NCI-H2227 (cell line): ENCODE results near the gene ZMYM3.
A peak's percentile ranks its signal among the peaks of the same experiment; 100 is the strongest.

Source experiments
- DNase-seq: peaks from one replicate; lab custom pipeline; 2025; ENCODE audit not compliant: unreplicated experiment; lab: John Stamatoyannopoulos, UW

ZMYM3 gene

DNA sequence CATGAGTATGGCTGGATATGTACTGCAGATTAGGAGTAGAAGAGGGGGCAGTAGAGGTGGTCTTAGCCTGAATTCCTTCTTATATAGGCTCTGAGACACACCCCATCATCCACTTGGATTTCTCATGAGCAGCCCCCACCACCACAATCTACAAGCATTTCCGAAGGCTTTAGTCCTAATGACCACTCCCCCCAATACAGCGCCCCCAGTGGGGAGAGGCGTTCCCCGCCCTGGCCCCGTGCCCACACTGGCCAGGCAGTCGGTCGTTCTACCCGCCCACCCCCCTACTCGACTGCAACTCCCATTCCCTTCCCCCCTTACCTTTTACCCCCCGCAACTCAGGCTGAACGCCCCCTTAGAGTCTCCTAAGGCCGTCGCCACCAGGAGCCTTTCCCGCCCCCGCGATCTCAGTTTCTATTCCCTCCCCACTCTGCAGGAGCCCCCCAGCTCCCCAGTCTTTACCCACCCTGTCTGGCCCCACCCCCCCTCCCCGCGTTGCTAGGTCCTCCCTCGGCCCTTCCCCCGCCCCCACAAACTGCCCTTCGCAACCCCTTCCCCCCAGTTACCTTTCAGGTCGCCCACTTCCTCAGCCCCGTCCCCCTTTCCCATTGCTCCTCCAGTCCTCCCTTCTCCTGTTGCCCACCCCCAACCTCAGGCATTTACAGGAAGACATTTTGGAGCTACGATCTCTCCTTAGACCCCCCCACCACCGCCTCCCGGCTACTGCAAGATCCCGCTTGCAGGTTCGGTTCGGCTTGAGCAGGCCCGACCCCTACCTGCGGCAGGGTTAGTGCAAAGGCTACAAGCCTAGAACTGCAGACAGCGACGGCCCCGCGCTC, 468 bp downstream of the ZMYM3 start:
- DNase-seq = peak; percentile 84

DNA sequence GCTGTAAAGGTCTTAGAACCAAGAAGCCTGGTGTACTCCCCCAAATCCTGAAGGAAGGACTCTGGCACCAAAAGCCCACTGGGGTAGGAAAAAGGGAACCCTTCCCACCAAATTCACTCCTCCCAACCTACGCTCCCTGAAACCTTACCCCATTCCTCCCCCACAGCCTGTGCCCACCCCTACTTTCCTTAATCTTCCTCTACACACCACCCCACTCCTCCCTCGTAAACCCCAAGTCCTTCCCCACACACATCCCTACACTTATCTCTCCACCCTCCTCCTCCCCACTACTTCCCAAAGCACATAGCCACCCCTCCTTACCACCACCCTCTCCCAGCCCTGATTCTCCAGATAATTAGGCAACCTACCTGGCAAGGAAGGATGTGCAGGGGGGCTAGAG, 1.7 kb downstream of the ZMYM3 start:
- DNase-seq = no peak

DNA sequence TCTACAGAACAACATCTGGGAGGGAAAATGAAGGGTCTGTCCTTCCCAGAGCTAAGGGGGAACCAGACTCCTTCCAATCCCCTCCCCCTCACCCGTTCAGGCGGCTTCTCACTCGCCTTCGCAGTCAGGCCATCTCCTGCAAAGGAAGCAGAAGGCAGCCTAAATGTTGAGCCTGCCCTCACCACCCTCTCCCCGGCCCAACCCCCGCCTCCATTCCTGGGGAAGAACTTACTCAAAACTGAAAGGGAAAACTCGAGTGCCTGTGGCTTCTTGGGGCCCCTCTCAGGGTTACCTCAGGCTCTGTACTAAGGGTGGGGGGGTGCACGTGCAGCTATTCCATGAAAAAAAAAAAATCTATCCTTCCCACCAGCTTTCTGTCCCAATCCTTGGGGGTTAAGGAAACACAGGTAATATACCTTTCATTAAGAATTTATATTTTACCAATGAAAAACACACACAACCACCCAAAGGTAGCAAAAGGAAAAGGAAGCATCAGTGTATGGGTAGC, 2.4 kb downstream of the ZMYM3 start:
- DNase-seq = no peak

DNA sequence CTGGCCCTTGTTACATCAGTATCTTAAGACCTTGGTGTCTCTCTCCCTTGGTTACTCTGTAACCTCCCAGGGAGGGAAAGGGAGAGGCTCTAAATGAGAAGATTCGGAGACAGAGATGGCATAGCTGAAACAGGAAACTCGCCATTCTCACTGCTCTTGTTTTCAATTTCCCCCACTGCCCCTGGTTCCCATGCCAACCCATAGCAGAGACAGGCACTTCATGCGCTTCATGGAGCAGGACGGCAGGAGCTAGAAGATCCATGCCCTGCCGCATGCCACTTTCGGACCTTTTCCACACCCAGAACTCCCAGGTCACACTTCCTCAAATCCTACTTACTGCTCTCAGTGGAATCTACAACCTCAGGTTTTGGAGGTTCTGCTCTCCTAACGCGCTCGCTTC, 3.1 kb downstream of the ZMYM3 start:
- DNase-seq = no peak

DNA sequence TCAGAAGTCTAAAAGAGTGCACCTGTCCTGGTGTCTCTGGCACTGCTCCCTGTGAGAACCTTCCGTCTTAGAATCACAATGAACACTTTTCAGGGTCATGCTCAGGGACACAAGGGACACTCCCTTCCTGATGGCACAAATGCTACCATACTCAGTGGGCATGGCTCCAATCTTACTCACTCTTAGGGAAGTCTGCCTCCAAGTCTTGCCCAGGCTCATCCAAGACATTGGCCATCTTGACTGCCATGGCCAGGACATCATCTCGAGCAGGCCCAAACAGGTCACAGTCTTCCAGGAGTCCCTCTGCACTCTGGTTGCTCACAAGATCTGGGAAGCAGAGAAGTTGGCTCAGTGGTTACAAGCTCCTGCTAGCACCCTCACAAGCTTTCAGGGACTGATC, 8.8 kb downstream of the ZMYM3 start:
- no peak for DNase-seq

DNA sequence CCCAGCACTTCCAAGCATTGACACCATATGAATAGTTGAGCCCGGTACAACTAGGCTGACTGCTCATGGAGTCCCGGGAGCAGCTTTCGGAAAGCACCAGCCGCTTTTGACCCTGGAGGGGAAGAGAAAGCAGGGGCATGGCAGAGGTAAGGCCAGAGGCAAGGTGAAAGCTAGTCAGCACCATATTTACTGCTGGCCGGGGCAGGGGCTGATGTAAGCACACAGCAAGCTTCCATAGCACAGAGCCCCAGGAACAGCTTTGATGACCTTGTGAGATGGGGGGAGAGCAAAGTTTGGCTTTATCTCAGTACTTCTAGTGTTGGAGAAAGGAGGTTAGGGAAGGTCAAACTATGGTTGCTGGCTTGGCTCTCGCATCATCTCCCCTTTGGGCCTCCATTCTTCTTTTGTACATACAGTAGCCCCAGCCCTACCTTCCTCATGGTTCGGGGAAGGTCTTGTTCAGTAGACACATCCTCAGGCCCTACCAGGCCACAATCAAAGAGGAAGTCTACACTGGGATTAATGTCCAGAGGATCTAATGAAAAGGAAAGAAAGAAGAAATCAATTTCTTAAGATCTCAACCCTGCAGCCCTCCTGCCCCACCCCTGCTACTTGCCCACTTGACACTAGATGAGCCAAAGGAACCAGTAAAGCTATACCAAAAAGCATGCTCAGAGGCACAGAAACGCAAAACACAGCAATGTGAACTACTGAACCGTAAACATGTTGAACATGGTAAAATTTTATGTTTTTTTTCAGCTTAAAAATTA, 9.4 kb downstream of the ZMYM3 start:
- DNase-seq = no peak

DNA sequence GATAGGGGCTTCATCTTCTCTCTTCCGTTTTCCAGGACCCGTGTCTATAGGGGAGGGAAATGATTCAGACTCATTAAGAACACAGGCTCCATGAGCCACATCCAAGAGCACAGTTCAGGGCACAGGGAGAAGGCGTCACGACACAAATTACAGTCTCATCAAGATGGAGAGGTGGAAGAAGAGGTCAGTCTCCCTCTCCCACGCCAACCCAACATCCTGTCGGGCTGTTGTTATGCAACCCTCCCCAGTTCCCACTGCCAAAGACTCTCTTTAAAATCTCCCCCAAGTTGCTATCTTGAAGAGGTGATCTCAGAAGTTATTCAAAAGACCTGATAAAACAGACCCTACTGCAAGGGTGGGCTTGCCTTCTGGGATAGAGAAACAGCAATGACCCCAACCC, 12.6 kb downstream of the ZMYM3 start:
- DNase-seq = no peak

DNA sequence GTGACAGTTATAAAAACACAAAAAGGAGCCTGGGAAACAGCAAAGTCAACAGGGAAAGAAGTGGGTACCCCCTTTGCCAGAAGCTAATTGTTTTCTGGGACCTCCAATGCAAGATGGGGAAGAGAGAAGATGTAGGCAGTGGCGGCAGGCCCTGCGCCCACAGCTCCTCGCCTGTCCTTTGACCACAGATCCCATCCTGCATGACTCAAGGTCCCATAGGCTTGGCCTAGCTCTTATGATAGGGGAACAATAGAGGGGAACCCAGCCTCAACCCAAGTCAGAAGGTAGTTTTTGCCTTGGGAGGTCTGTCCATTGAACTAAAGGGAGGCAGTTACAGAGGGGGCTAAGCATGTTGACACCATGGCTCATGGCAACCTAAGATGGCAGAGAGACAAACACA, 14.2 kb downstream of the ZMYM3 start:
- DNase-seq = no peak

DNA sequence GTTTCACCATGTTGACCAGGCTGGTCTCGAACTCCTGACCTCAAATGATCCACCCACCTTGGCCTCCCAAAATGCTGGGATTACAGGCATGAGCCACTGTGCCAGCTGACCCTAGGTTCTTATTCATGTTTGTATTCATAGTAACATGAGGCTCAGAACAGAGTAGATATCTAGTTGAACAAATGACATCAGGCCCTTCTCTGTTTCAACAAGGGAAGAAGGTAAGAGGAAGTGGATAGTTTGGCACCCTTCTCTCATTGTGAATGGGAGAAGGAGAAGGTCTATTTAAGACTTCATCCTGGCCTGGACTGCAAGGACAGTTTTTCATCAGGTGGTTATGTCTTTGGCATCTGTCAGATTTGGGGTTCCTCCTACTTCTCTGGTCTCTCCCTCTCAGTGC, 17.1 kb downstream of the ZMYM3 start:
- no peak for DNase-seq

DNA sequence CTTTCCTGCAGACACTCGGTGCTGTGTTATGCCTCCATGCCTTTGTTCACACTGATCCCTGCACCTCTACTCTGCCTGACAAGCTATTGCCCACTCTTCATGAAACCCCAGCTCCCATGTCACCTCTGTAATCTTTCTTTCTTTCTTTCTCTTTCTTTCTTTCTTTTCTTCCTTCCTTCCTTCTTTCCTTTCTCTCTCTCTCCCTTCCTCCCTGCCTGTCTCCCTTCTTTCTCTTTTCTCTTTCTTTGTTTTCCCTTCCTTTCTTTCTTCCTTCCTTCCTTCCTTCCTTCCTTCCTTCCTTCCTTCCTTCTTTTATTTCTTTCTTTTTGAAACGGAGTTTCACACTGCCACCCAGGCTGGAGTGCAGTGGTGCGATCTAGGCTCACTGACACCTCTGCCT, 18.5 kb downstream of the ZMYM3 start:
- DNase-seq = no peak

DNA sequence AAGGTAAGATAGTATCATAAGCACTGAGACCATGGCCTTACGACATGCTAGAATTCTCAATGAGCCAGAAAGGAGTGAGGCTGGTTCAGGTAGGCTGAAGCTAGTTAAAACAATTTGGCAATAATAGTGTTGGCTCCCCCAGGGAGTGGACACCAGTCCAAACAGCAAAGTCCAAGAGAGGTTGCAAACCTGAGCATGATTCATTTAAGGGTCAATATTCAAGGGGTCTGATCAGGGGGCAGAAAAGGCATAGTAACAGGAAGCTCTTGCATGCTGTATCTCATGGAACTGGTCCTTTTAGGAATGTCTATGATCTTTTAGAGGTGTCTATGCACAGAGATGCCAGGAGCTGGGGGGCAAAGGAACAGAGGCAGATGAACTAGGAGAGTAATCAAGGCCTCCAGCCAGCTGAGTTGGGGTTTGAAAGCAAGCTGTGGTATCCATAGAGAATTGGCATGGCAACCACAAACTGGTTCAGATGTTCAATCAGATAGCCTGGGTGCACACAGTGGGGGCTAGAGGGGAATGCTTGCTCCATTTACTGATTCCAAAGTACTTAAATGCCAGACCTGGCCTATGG, 25.8 kb downstream of the ZMYM3 start:
- no peak for DNase-seq

DNA sequence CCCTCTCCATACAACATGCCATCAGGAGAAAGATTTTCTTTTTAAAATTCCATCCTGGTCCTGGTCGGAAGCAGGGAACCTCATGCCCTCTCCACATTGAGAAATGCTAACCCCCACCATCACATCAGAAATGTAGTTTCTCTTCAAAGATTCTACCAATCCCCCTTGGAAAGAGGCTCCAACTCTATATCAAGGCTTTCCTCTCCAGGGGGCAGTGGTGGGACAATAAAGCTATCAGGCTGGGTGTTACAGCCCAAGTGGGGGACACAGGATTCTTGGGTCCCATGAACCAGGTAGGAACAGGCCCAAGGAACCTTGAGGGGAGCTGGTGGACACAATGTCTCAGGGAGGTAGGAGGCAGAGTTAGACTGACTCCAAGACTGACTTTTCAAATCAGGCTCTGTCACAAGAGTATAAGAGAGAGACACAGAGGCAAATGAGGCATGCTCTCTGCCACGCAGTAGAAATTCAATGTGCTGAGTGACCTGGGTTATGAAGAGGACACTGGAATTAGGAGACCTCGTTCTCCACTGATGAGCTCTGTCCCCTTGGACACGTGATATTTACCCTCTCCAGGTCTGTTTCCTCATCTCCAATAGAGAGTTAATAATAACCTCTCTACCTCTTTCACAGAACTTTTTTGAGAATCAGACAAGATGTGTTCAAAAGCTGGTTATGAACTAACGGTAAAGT, 26.4 kb downstream of the ZMYM3 start:
- DNase-seq = no peak

DNA sequence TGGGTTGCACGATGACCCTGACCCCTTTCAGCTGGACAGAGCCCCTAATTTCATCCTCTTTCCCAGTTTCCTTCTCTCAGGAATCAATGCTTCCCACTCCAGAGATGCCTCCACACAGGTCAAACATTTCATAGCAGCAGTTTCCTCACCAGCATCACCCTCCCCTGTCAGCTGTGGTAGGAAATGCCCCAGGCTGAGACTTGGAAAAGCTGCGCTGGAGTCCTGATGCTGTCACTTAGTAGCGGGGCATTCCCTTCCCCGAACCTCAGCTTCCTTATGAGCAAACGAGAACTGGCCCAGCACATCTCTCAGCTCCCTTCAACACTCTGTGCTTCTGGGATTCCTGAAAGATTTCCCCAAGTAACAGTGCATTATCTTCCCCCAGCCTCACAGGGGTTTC, 28.3 kb downstream of the ZMYM3 start:
- DNase-seq = no peak

DNA sequence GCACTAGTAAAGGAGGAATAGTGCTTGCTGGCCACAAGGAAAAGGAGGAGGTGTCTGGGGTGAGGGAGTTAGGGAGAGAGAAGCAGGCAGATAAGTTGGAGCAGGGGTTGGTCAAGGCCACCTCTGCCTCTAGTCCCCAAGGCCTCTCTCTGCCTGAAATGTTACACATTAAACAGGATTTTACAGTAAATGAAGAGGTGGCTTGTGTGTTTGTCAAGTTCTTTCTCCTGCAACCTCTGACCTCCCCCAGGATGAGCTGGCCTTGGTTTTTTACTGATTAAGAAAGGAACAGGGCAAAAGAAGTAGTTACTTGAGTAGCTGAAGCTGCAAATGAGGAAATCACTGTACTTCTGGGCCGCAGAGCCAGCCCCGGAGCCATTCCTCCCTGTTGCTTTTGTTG, 28.9 kb downstream of the ZMYM3 start:
- no peak for DNase-seq

DNA sequence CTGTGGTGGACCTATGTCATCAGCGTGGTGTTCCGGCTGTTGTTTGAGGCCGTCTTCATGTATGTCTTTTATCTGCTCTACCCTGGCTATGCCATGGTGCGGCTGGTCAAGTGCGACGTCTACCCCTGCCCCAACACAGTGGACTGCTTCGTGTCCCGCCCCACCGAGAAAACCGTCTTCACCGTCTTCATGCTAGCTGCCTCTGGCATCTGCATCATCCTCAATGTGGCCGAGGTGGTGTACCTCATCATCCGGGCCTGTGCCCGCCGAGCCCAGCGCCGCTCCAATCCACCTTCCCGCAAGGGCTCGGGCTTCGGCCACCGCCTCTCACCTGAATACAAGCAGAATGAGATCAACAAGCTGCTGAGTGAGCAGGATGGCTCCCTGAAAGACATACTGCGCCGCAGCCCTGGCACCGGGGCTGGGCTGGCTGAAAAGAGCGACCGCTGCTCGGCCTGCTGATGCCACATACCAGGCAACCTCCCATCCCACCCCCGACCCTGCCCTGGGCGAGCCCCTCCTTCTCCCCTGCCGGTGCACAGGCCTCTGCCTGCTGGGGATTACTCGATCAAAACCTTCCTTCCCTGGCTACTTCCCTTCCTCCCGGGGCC, 29.7 kb downstream of the ZMYM3 start:
- no peak for DNase-seq

DNA sequence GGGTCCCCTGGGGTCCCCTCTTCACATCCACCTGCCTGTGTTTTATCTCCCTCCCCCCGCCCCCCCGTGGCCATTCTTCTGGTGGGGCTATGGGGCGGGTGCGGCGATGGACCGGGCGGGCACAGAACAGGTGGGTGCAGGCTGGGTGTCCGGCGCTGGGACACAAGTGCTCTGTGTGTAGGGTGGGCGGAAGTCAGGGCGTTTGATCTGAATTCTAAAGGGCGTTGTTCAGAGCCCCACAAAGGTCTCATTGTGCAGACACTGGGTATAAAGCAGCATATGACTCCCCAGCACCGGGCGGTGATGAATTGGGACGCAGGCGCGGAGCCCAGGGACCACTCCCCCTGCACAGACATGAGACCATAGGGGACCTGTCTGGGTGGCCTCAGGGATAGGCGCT, 31.0 kb downstream of the ZMYM3 start, which contains the start of gene GJB1:
TSS of gene GJB1 (plus strand) at position 296 of the 400 bp plus-strand sequence. CDS start 484 bp downstream, outside the sequence.
- DNase-seq = no peak

DNA sequence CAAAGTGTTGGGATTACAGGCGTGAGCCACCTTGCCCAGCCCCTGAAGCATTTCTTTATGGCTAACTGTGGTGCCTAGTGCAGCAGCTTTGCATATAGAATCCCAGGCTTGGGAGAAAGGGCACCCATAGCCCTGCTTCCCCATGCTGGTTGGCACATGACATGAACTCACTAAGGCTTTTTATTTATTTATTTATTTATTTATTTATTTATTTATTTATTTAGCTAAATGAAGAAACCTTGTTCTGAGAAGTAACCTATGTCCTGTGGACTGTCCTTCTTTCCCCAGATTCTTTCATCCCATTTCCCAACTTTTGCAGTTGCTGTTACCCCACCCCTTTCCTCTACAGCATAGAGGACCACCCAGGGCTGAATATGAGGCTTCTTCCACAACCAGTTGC, 32.8 kb downstream of the ZMYM3 start:
- DNase-seq = no peak

DNA sequence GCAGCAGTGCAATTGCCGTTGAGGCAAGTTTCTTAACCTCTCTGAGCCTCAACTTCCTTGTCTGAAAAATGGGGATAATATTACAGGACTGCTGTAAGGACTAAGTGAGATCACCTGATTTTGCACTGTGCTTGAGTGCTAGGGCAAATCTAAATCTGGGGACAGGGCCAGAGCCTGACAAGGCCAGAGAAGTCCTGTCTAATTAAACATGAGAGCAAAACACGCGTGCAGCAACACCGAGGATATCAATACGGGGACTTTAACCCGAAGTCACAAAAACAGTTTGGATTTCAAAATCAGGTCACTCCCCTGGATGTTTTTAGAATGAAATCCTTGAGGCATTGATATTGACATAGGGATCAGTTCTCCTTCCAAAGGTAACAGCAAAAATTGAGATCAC, 36.6 kb downstream of the ZMYM3 start:
- no peak for DNase-seq

DNA sequence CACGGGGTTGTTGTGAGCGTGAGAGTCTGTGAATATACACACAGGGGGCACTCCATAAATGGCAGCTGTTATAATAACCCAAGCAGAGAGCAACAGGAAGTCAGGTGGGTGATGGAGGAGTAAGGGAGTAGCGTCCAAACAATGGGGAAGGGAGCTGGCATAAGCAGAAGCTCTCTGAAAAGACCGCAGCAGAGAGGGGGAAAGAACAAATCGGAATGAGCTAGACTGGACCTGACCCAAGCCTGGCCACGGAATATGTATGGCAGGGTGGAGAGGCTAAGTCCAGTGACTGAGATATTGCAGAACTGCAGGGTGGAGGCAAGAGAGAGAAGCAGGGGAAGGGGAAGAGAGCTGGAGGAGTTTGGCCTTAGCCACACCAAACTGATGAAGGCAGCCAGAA, 37.5 kb downstream of the ZMYM3 start:
- no peak for DNase-seq

DNA sequence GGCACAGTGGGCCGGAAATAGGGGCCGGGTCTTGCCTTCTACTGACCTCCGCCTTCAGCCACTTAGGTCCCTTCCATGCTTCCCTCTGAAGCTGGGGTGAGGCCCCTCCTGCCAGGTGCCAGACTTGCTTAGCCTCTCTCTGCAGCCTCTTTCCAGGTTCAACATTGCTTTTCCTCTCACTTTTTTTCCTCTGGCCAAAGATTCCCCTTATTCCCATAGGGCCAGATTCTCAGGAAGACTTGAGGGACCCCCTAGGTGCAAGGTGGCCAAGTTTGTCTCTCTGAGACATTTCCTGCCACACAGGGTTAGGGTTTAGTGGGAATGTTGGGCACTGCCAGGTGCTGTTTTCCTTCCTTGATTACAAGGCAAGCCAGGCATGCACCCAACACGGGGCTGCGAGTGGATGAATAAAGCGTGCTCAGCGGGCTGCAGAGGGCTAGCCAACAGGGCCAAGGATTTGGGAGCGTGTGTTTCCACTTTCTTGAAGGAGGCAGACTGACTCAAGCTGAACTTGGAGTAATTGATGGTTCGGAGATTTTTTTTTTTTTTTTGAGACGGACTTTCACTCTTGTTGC, 38.5 kb downstream of the ZMYM3 start:
- DNase-seq = no peak
